GM12878 (cell line): ENCODE measurements around the gene RACGAP1. TPM values are rescaled to one million over a fixed set of nuclear protein-coding genes. Genes with fewer than 3 reads are reported as not detected.

ENCODE experiments used
- ATAC-seq: fragments of 200-7000 bp; cut with Tn5 transposase; 3 replicates; pipeline ENCODE4 v1.9.1; 2020; ENCODE audit warnings: mild to moderate bottlenecking, moderate library complexity
- BruUV-seq: library from RNA; stranded (reverse); fragments of 400-500 nt; replicated peaks from 2 replicates; lab custom pipeline; 2021; lab: Mats Ljungman, UMichigan
- CTCF ChIA-PET: fragments of 300-600 bp; sonication (Branson Sonifier 250); formaldehyde crosslinking; extraction: SDS; loops from one replicate; lab custom pipeline; 2021; ENCODE audit warnings: inconsistent platforms; lab: Yijun Ruan, JAX
- POLR2A ChIA-PET: fragments of 350-600 bp; formaldehyde crosslinking; extraction: SDS; loops from one replicate; lab custom pipeline; 2021; ENCODE audit warnings: inconsistent platforms; lab: Charles Lee
- RAD21 ChIA-PET: fragments of 300-600 bp; sonication (Branson Sonifier 250); formaldehyde crosslinking; loops from one replicate; lab custom pipeline; 2023; ENCODE audit warnings: antibody characterized with exemption; ENCODE audit not compliant: unreplicated experiment; lab: Charles Lee
- SMC1A ChIA-PET: fragments of 300-600 bp; sonication (Branson Sonifier 250); formaldehyde crosslinking; loops from one replicate; lab custom pipeline; 2023; ENCODE audit not compliant: unreplicated experiment, uncharacterized antibody; lab: Charles Lee
- DNase-seq: peaks from one replicate; pipeline ENCODE4 v3.0.0-alpha.2; 2011; ENCODE audit warnings: low read depth, low spot score
- FAIRE-seq: peaks from 3 replicates; lab custom pipeline; 2011; peaks lifted over from hg19 to GRCh38; lab: Jason Lieb, UNC
- H2AFZ ChIP-seq: 2 replicates; pipeline ENCODE4 v1.6.0; 2011; ENCODE audit warnings: low read depth, low read length, control low read depth; ENCODE audit not compliant: control insufficient read depth
- H3K27ac ChIP-seq: 2 replicates; pipeline ENCODE4 v1.5.1; 2011; ENCODE audit warnings: control low read depth; ENCODE audit not compliant: control insufficient read depth, insufficient read depth
- H3K27me3 ChIP-seq, 2 experiments: replicated peaks in 1 of 2; 2 replicates each; pipeline versions ENCODE4 v1.6.0 to v1.6.1; 2011; ENCODE audit warnings: low read length in 1 of 2; ENCODE audit not compliant: control insufficient read depth in 2 of 2, insufficient read depth in 2 of 2
- H3K36me3 ChIP-seq, 2 experiments: 2 replicates each; pipeline ENCODE4 v1.5.1; 2011; ENCODE audit warnings: low read length in 1 of 2; ENCODE audit not compliant: control insufficient read depth in 2 of 2, insufficient read depth in 2 of 2
- H3K4me1 ChIP-seq: 2 replicates; pipeline ENCODE4 v1.6.1; 2011; ENCODE audit warnings: mild to moderate bottlenecking, low read length, moderate library complexity, mixed read lengths; ENCODE audit not compliant: control insufficient read depth, insufficient read depth
- H3K4me2 ChIP-seq: 2 replicates; pipeline ENCODE4 v1.6.0; 2011; ENCODE audit warnings: control low read depth; ENCODE audit not compliant: control insufficient read depth, insufficient read depth
- H3K4me3 ChIP-seq: fragments of 200-600 bp; sonication (generic); 2 replicates; pipeline ENCODE4 v1.5.1; 2016
- H3K79me2 ChIP-seq: 2 replicates; pipeline ENCODE4 v1.6.0; 2011; ENCODE audit warnings: low read length; ENCODE audit not compliant: control insufficient read depth, insufficient read depth
- H3K9ac ChIP-seq: 2 replicates; pipeline ENCODE4 v1.8.0; 2011; ENCODE audit warnings: low read length, control low read depth, mixed read lengths; ENCODE audit not compliant: control insufficient read depth, insufficient read depth
- H3K9me3 ChIP-seq: replicated peaks from 3 replicates; pipeline ENCODE4 v1.5.1; 2011; ENCODE audit warnings: mild to moderate bottlenecking, low read length; ENCODE audit not compliant: control insufficient read depth, insufficient read depth
- H4K20me1 ChIP-seq: 2 replicates; pipeline ENCODE4 v1.6.0; 2011; ENCODE audit not compliant: control insufficient read depth, insufficient read depth
- CEBPZ ChIP-seq: fragments of 150-350 bp; IDR thresholded peaks from 2 replicates; pipeline ENCODE4 v1.6.1; 2016; ENCODE audit warnings: low read depth, low read length
- E2F8 ChIP-seq: fragments of 450-650 bp; IDR thresholded peaks from 2 replicates; pipeline ENCODE4 v1.6.1; 2018; ENCODE audit warnings: mild to moderate bottlenecking, low read depth, moderate library complexity; ENCODE audit not compliant: partially characterized antibody
- GABPA ChIP-seq: IDR thresholded peaks from 2 replicates; pipeline ENCODE4 v1.6.1; 2014; ENCODE audit warnings: antibody characterized with exemption, low read depth, mild to moderate bottlenecking, inconsistent platforms
- IKZF2 ChIP-seq, 2 experiments: fragments of 450-650 bp; IDR thresholded peaks; 2 replicates each; pipeline ENCODE4 v1.6.1; 2017; ENCODE audit warnings: mild to moderate bottlenecking in 2 of 2, moderate library complexity in 2 of 2
- JUNB ChIP-seq: IDR thresholded peaks from 2 replicates; pipeline ENCODE4 v1.6.1; 2016; ENCODE audit warnings: antibody characterized with exemption, mild to moderate bottlenecking
- MTA2 ChIP-seq: fragments of 450-650 bp; IDR thresholded peaks from 2 replicates; pipeline ENCODE4 v1.6.1; 2016; ENCODE audit warnings: low read depth, mild to moderate bottlenecking, moderate library complexity
- SRF ChIP-seq, 2 experiments: IDR thresholded peaks; 2 replicates each; pipeline ENCODE4 v1.6.1; 2011; ENCODE audit warnings: low read depth in 2 of 2, low read length in 2 of 2, mild to moderate bottlenecking in 1 of 2, moderate library complexity in 1 of 2
- TBL1XR1 ChIP-seq: IDR thresholded peaks from 2 replicates; pipeline ENCODE4 v1.6.1; 2012; ENCODE audit warnings: low read depth, low read length, improper control_type of control experiment
- ZBTB40 ChIP-seq: fragments of 450-650 bp; IDR thresholded peaks from 2 replicates; pipeline ENCODE4 v1.6.1; 2016; ENCODE audit warnings: mild to moderate bottlenecking, moderate library complexity, borderline replicate concordance
- WGBS: methylation state at CpG from one replicate; pipeline ENCODE4 v1.1.6; 2016; ENCODE audit warnings: low lambda C conversion rate; ENCODE audit not compliant: insufficient replicate concordance, insufficient coverage; ENCODE audit errors: missing lambda C conversion rate; 5-methylcytosine and 5-hydroxymethylcytosine counted together
- in situ Hi-C: fragments of 300-500 bp; cut with MboI; formaldehyde crosslinking; loops from 9 replicates; pipeline ENCODE4 v1.14.3; 2018; ENCODE audit warnings: mixed read lengths
- intact Hi-C: fragments of 100-400 bp; cut with micrococcal nuclease; formaldehyde crosslinking; loops from one replicate; pipeline ENCODE4 v1.14.2; 2022; ENCODE audit not compliant: unreplicated experiment
- polyA plus RNA-seq, 11 experiments: library from polyadenylated mRNA; depleted of rRNA in 4 of 11; unstranded in 6 of 11; stranded (reverse) in 5 of 11; fragments of >200 nt; fragmentation: Nextera tagmentation in 4 of 11; fragmentation: Illumina TruSeq in 1 of 11; extraction: Ambion mirVana in 4 of 11; extraction: Trizol in 1 of 11; gene quantifications; 1 replicate in 1 of 11; 2 replicates in 10 of 11; pipeline versions ENCODE4 v1.2.1 to v1.2.3, GENCODE V29; 2011 to 2016; ENCODE audit warnings: inconsistent platforms in 2 of 11, missing spikeins in 2 of 11, low read depth in 1 of 11
- total RNA-seq, 4 experiments: library from RNA; depleted of rRNA in 3 of 4; stranded (reverse); fragments of >200 nt in 3 of 4; fragmentation: Illumina TruSeq in 1 of 4; extraction: Trizol in 1 of 4; gene quantifications; 2 replicates each; pipeline versions ENCODE4 v1.2.1 to v1.2.3, GENCODE V29; 2013 to 2021

The RACGAP1 gene
- total and polyA plus RNA-seq, 10 of the 15 experiments (the other 5 are each of a cell fraction or from before 2014, with no cell fraction given): 32.4 to 87.9 (median 76.2) TPM

GRCh38 chr12:49964849-49965624 is 60.3 kb downstream of the RACGAP1 start (continued):
- TF ChIP-seq CEBPZ (no peak), IKZF2 (IDR thresholded peaks at IDR 0.05) (no peak), MTA2 (no peak), SRF (IDR thresholded peaks at IDR 0.05; ENCODE audit: low read depth in 2 of 2, low read length in 2 of 2) (no peak), TBL1XR1 (no peak)

- 42% methylated on average over 17 of the region's 17 CpGs for WGBS
- no peak for DNase-seq
- no peak for ATAC-seq
- no peaks in the 10 kb centered on the region for H3K79me2 ChIP-seq
- H3K4me2 ChIP-seq: no peak overlapping the region
- no peak overlapping the region for H2AFZ ChIP-seq
- ChIA-PET SMC1A (interaction anchor here (4.2 kb wide), 1 partner anchor 91 kb away, joined by 25 read pairs; no protein-coding TSS in a partner anchor), RAD21 (interaction anchor here (0.5 to 5.1 kb wide), 2 partner anchors 104 to 226 kb away, joined by 3 to 74 read pairs; no protein-coding TSS in a partner anchor), CTCF (interaction anchor here (0.6 to 3.4 kb wide), 5 partner anchors 22 to 92 kb away, joined by 3 to 73 read pairs (median 3); no protein-coding TSS in a partner anchor), POLR2A (no interaction called here)
- H3K9me3 ChIP-seq: no peaks in the 10 kb centered on the region; the same call in 2 of the 3 replicates
- no peaks in the 10 kb centered on the region for H3K36me3 ChIP-seq
- intact Hi-C loops (no loop called here), in situ Hi-C loops (no loop called here)
- H3K27ac ChIP-seq: no peak overlapping the region
- H3K4me3 ChIP-seq: no peak overlapping the region
- no peak overlapping the region for H3K9ac ChIP-seq
- H3K27me3 ChIP-seq: peaks cover 5 to 26% of the 10 kb centered on the region in 2 experiments
- H3K4me1 ChIP-seq: peaks cover 8% of the 10 kb centered on the region
- BruUV-seq: no TSS peak
- H4K20me1 ChIP-seq: no peaks in the 10 kb centered on the region
- FAIRE-seq: no peak
- TF ChIP-seq E2F8: no peak
- TF ChIP-seq ZBTB40: no peak
- TF ChIP-seq JUNB: no peak
- no peak for TF ChIP-seq GABPA
These were observed 61.1 kb downstream of the RACGAP1 start for GRCh38 chr12:49963976-49964815.
